SK-N-SH (cell line): ENCODE measurements around the gene SLC24A3. TPM values are rescaled to one million over a fixed set of nuclear protein-coding genes. Genes with fewer than 3 reads are reported as not detected.

Source experiments
- CTCF ChIA-PET: fragments of 300-600, 350-600 bp; formaldehyde crosslinking; extraction: SDS; loops from one replicate; lab custom pipeline; 2021; lab: Yijun Ruan, JAX
- POLR2A ChIA-PET: fragments of 350-600 bp; sonication (Branson Sonifier 250); formaldehyde crosslinking; extraction: SDS; loops from one replicate; lab custom pipeline; 2020; ENCODE audit warnings: antibody characterized with exemption, inconsistent platforms; lab: Yijun Ruan, JAX
- DNase-seq: peaks from one replicate; pipeline ENCODE4 v3.0.0; 2012
- H2AFZ ChIP-seq: fragments of 200-600 bp; sonication (generic); 2 replicates; pipeline ENCODE4 v1.8.1; 2016; ENCODE audit warnings: antibody characterized with exemption, mild to moderate bottlenecking, low read depth
- H3F3A ChIP-seq: fragments of 200-600 bp; sonication (generic); replicated peaks from 2 replicates; pipeline ENCODE3; 2016; ENCODE audit warnings: antibody characterized with exemption, mild to moderate bottlenecking; ENCODE audit not compliant: insufficient read depth
- H3K27ac ChIP-seq, 2 experiments: fragments of 200-500 bp in 1 of 2; fragments of 200-600 bp in 1 of 2; sonication (Bioruptor generic) in 1 of 2; sonication (generic), shearing (Covaris generic) in 1 of 2; 2 replicates each; pipeline versions ENCODE4 v1.5.1 to v1.6.1; 2014 to 2016; ENCODE audit warnings: low read depth in 2 of 2, inconsistent platforms in 1 of 2, low read length in 1 of 2, mild to moderate bottlenecking in 1 of 2, mixed read lengths in 1 of 2
- H3K27me3 ChIP-seq: fragments of 200-600 bp; sonication (generic), shearing (Covaris generic); 2 replicates; pipeline ENCODE4 v1.6.1; 2016; ENCODE audit warnings: mixed run types; ENCODE audit not compliant: insufficient read depth
- H3K36me3 ChIP-seq, 2 experiments: fragments of 200-500 bp in 1 of 2; fragments of 200-600 bp in 1 of 2; sonication (Bioruptor generic) in 1 of 2; sonication (generic) in 1 of 2; replicated peaks in 1 of 2; 2 replicates each; pipeline versions ENCODE3 to v1.5.1; 2014 to 2016; ENCODE audit warnings: low read length in 1 of 2, mild to moderate bottlenecking in 1 of 2; ENCODE audit not compliant: insufficient read depth in 2 of 2, control insufficient read depth in 1 of 2
- H3K4me1 ChIP-seq, 2 experiments: fragments of 200-500 bp in 1 of 2; fragments of 200-600 bp in 1 of 2; sonication (Bioruptor generic) in 1 of 2; sonication (generic), shearing (Covaris generic) in 1 of 2; 2 replicates each; pipeline versions ENCODE4 v1.5.1 to v1.6.1; 2014 to 2016; ENCODE audit warnings: low read depth in 1 of 2, low read length in 1 of 2, mixed run types in 1 of 2; ENCODE audit not compliant: insufficient read depth in 2 of 2, control insufficient read depth in 1 of 2
- H3K4me2 ChIP-seq: fragments of 200-600 bp; sonication (generic), shearing (Covaris generic); 2 replicates; pipeline ENCODE4 v1.6.1; 2017; ENCODE audit warnings: mixed run types
- H3K4me3 ChIP-seq, 2 experiments: fragments of 200-500 bp in 1 of 2; fragments of 200-600 bp in 1 of 2; sonication (Bioruptor generic) in 1 of 2; sonication (generic), shearing (Covaris generic) in 1 of 2; 2 replicates each; pipeline versions ENCODE4 v1.5.1 to v1.8.1; 2014 to 2016; ENCODE audit warnings: low read depth in 2 of 2, inconsistent platforms in 1 of 2, low read length in 1 of 2, mild to moderate bottlenecking in 1 of 2, mixed read lengths in 1 of 2, moderate library complexity in 1 of 2
- H3K79me2 ChIP-seq: fragments of 200-600 bp; sonication (generic); 2 replicates; pipeline ENCODE4 v1.8.1; 2017; ENCODE audit warnings: mild to moderate bottlenecking; ENCODE audit not compliant: insufficient read depth
- H3K9ac ChIP-seq: fragments of 200-600 bp; sonication (generic); 2 replicates; pipeline ENCODE4 v1.6.1; 2017; ENCODE audit warnings: mixed run types
- H3K9me2 ChIP-seq: fragments of 200-600 bp; sonication (generic); 2 replicates; pipeline ENCODE4 v1.6.1; 2017; ENCODE audit warnings: mixed run types
- H3K9me3 ChIP-seq: fragments of 200-600 bp; sonication (generic); 2 replicates; pipeline ENCODE4 v1.6.1; 2017; ENCODE audit warnings: mixed run types, mild to moderate bottlenecking, moderate library complexity
- H4K20me1 ChIP-seq: fragments of 200-600 bp; sonication (generic); 2 replicates; pipeline ENCODE4 v1.6.1; 2017; ENCODE audit warnings: mild to moderate bottlenecking, mixed run types; ENCODE audit not compliant: insufficient read depth
- CHD2 ChIP-seq: fragments of 150-350 bp; IDR thresholded peaks from 2 replicates; pipeline ENCODE4 v1.6.1; 2018; ENCODE audit warnings: low read length; ENCODE audit not compliant: partially characterized antibody
- GABPA ChIP-seq: IDR thresholded peaks from 2 replicates; pipeline ENCODE4 v1.4.0; 2012; ENCODE audit warnings: low read depth, mild to moderate bottlenecking
- JUND ChIP-seq: IDR thresholded peaks from 2 replicates; pipeline ENCODE4 v1.4.0; 2012
- MXI1 ChIP-seq: IDR thresholded peaks from 2 replicates; pipeline ENCODE4 v1.6.1; 2012; ENCODE audit warnings: mild to moderate bottlenecking, low read depth, low read length, improper control_type of control experiment
- NFIC ChIP-seq: IDR thresholded peaks from 2 replicates; pipeline ENCODE4 v1.4.0; 2012; ENCODE audit warnings: borderline replicate concordance
- POLR2AphosphoS5 ChIP-seq: IDR thresholded peaks from 2 replicates; pipeline ENCODE4 v1.6.1; 2012; ENCODE audit warnings: low read depth, low read length
- RAD21 ChIP-seq: IDR thresholded peaks from 2 replicates; pipeline ENCODE4 v1.6.1; 2012; ENCODE audit warnings: mild to moderate bottlenecking, low read length
- RCOR1 ChIP-seq: fragments of 150-350 bp; IDR thresholded peaks from 2 replicates; pipeline ENCODE4 v1.6.1; 2017; ENCODE audit warnings: antibody characterized with exemption, low read length
- SMC3 ChIP-seq: IDR thresholded peaks from 2 replicates; pipeline ENCODE4 v1.6.1; 2012; ENCODE audit warnings: low read depth, low read length, improper control_type of control experiment
- TAF1 ChIP-seq: IDR thresholded peaks from 2 replicates; pipeline ENCODE4 v1.6.1; 2012; ENCODE audit warnings: low read depth, mild to moderate bottlenecking, low read length, moderate library complexity, borderline replicate concordance
- WGBS: methylation state at CpG from one replicate; pipeline ENCODE4 v1.1.6; 2017; ENCODE audit warnings: low lambda C conversion rate; 5-methylcytosine and 5-hydroxymethylcytosine counted together
- polyA plus RNA-seq, 3 experiments: library from polyadenylated mRNA; depleted of rRNA; stranded (reverse); fragments of >200 nt; gene quantifications; 2 replicates each; pipeline ENCODE4 v1.2.3, GENCODE V29; 2012
- TF ChIP-seq, protein P1 (sequence below): IDR thresholded peaks from 2 replicates; pipeline ENCODE4 v1.4.0; 2012; ENCODE audit warnings: low read depth, borderline replicate concordance
- TF ChIP-seq, protein P2 (sequence below): fragments of 150-350 bp; IDR thresholded peaks from 2 replicates; pipeline ENCODE4 v1.6.1; 2017; ENCODE audit warnings: antibody characterized with exemption, low read length, low read depth, borderline replicate concordance

SLC24A3 gene
- polyA plus RNA-seq, 1 of the 3 experiments (the other 2 are of a cell fraction): not detected

DNA sequence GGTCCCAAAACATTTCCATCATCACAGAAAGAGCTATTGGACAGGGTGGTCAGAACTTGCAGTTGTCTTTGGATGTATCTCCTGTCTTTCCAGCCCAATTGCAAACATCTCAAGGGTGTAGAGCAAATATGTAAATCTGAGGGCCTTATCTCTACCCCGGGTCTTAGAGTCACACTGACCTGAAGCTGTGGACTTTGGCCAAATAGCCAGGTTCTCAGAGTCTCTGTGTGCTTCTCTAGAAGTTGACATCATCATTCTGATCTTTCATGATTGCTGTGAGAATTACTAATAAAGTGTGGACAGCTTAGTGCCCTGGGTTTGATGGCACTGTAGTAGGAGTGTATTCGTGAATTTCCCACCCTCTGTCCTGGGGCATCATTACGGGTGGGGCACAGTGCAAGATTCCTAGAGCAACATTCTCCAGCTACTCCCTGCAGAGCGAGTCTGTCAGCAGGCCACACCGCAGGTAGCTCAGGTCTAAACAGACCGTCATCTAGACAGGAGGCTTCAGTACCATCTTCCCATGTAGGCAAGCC lies 71.1 kb downstream of the SLC24A3 start:
- no peaks in the 10 kb centered on the region for H3K9me3 ChIP-seq
- no peaks in the 10 kb centered on the region for H4K20me1 ChIP-seq
- H3K27ac ChIP-seq: no peak overlapping the region
- CTCF ChIA-PET: no interaction called here
- H3K79me2 ChIP-seq: no peaks in the 10 kb centered on the region
- H3K9me2 ChIP-seq: no peaks in the 10 kb centered on the region
- no peak overlapping the region for H3K4me2 ChIP-seq
- no peaks in the 10 kb centered on the region for H3K36me3 ChIP-seq
- no peaks in the 10 kb centered on the region for H3K4me1 ChIP-seq
- TF ChIP-seq CHD2: no peak
- TF ChIP-seq SMC3: no peak
- H2AFZ ChIP-seq: no peak overlapping the region
- POLR2A ChIA-PET: no interaction called here
- H3K27me3 ChIP-seq: 0 out of 2 replicates have a peak, but pooled peaks cover 5% of the 10 kb centered on the region
- H3K4me3 ChIP-seq: no peak overlapping the region
- WGBS: 5% methylated on average over 5 of the region's 6 CpGs
- no peaks in the 10 kb centered on the region for H3F3A ChIP-seq
- no peak overlapping the region for H3K9ac ChIP-seq
- no peak for DNase-seq

DNA sequence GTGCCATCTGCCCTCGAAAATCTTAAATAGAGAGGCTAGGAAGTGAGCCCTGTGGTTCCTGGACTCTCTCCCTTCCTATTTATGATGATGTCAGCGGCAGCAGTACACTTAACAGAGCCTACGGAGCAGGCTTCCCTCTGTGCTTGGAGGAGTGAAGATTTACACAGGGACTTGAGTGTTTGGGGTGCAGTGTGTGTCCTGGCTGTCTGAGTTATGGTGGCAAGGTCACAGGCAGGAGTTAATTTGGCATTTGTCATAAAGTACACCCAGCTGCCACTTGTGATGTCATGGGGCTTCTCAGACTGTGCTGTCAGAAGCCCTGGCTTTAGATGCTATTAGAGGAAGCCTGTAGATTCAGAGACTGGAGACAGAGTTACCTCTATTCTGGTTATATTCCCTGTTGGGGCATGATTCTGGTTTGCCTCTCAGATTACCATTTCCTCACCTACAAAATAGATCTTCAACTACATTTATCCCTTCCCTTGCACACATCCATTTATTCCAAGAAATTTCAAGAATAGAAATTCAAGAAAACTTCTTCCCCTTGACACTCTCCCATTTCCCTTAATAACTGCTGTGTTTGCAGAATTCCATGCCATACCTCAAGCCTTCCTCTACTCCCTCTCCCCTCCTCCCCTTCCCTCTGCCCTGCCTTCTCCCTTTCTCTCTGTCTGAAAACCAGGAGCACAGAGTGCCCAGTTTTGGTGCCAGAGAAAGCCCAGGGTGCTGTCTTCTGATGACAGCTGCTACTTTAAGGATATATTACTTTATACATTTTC lies 72.1 kb downstream of the SLC24A3 start:
- Histone ChIP-seq H3K27ac (no peak overlapping the region), H4K20me1 (no peaks in the 10 kb centered on the region), H3K9ac (no peak overlapping the region), H3K36me3 (no peaks in the 10 kb centered on the region), H3K79me2 (no peaks in the 10 kb centered on the region), H3K4me1 (no peaks in the 10 kb centered on the region), H3K9me3 (no peaks in the 10 kb centered on the region), H3F3A (no peaks in the 10 kb centered on the region), H3K4me3 (no peak overlapping the region), H3K4me2 (no peak overlapping the region), H2AFZ (no peak overlapping the region), H3K9me2 (no peaks in the 10 kb centered on the region), H3K27me3 (0 out of 2 replicates have a peak, but pooled peaks cover 5% of the 10 kb centered on the region)
- DNase-seq: no peak
- TF ChIP-seq GABPA: no peak
- no peak for TF ChIP-seq POLR2AphosphoS5
- no peak for TF ChIP-seq CHD2
- TF ChIP-seq RAD21: no peak
- no peak for TF ChIP-seq JUND
- TF ChIP-seq NFIC: no peak
- TF ChIP-seq MXI1: no peak
- TF ChIP-seq, protein P1, sequence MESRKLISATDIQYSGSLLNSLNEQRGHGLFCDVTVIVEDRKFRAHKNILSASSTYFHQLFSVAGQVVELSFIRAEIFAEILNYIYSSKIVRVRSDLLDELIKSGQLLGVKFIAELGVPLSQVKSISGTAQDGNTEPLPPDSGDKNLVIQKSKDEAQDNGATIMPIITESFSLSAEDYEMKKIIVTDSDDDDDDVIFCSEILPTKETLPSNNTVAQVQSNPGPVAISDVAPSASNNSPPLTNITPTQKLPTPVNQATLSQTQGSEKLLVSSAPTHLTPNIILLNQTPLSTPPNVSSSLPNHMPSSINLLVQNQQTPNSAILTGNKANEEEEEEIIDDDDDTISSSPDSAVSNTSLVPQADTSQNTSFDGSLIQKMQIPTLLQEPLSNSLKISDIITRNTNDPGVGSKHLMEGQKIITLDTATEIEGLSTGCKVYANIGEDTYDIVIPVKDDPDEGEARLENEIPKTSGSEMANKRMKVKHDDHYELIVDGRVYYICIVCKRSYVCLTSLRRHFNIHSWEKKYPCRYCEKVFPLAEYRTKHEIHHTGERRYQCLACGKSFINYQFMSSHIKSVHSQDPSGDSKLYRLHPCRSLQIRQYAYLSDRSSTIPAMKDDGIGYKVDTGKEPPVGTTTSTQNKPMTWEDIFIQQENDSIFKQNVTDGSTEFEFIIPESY: no peak
- TF ChIP-seq TAF1: no peak
- TF ChIP-seq RCOR1: no peak
- TF ChIP-seq, protein P2, sequence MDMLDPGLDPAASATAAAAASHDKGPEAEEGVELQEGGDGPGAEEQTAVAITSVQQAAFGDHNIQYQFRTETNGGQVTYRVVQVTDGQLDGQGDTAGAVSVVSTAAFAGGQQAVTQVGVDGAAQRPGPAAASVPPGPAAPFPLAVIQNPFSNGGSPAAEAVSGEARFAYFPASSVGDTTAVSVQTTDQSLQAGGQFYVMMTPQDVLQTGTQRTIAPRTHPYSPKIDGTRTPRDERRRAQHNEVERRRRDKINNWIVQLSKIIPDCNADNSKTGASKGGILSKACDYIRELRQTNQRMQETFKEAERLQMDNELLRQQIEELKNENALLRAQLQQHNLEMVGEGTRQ: no peak
- POLR2A ChIA-PET: no interaction called here
- 6% methylated on average over 3 of the region's 3 CpGs for WGBS
- CTCF ChIA-PET: no interaction called here
